Anterior cingulate cortex (tissue), 58 donors: Measurements from ENCODE around the gene GRK1.

Source experiments
- DNase-seq, 58 donors: peaks; one replicate each; lab custom pipeline; 2025; lab: John Stamatoyannopoulos, UW

Gene GRK1

DNA sequence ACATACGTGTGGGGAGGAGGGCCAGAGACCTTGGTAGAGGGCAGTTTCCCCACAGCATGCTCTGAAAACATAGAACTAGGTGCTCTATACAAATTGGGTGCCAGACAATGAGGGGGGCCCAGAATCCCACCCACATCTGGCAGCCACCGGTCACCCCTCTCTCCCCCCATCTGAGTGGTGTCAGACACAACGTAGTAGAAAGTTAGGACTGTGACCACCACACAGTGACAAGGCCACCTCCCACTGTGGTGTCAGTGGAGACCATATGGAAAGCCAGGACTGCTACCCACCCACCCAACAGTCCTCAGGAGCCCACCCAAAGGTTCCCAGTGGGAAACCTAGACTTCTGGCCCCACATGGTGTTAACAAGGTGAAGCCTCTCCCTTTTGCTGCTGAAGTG, 7.0 kb upstream of the GRK1 start:
- no peak for DNase-seq

DNA sequence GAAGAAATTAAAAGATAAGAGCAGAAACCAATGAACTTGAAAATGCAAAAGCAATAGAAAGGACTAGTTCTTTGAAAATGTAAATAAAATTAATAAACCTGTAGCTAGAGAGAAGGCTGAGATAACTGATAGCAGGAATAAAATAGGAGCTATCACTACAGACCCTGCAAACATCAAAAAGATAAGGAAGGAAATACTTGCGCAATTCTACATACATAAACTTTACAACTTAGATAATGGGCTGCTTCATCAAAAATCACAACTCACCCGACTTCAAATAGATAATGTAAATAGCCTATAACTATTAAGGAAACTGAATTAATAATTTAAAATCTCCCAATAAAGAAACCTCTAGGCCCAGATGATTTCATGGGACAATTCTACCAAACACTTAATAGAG, 5.5 kb upstream of the GRK1 start:
- no peak for DNase-seq

DNA sequence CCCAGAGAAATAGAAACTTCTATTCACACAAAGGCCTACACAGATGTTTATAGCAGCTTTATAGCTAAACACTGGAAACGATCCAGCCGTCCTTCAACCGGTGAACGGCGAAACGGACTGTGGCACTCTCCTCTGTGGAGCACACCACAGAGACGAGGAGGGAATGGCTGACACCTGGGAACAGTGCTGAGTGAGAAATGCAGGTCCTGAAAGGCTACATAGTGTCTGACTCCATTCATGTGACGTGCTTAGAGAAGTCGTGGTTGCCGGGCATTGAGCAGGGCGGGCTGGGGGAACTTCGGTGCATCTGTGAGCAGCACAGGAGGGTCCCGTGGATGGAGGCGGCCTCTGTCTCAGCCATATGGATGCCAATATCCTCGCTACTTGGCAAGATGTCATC, 3.1 kb upstream of the GRK1 start:
- no peak for DNase-seq

DNA sequence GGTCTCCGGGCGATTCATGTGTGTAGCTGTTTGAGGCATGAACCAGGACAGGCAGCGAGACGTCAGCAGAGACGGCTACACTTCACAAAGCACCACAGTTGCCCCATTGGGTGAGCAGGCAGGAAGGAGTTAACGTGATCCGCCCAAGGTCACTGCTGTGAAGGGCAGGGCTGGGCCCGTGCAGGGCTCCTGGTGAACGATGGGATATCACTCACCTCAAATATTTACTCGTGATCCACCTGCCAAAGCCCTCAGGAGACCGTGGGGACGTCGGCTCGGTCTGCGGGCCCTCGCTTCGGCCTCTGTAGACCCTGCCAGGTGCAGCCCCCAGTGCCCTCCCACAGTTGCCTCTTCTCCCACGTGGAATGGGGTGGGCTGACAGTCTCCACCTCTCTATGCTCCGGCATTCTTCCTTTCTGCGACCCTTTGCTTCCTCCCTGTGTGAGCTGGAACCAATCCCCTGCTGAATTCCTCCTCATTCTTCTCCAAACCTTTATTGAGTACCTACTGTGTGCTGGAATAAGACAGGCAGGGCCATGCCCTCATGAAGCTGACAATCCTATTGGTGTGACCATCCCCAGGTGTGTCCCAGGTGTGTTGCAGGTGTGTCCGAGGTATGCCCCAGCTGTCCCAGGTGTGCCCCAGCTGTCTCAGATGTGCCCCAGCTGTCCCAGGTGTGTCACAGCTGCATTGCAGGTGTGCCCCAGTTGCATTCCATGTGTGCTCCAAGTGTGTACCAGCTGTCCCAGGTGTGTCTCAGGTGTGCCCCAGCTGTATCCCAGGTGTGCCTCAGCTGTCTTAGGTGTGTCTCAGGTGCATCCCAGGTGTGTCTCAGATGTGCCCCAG, 2.0 kb upstream of the GRK1 start:
- no peak for DNase-seq

DNA sequence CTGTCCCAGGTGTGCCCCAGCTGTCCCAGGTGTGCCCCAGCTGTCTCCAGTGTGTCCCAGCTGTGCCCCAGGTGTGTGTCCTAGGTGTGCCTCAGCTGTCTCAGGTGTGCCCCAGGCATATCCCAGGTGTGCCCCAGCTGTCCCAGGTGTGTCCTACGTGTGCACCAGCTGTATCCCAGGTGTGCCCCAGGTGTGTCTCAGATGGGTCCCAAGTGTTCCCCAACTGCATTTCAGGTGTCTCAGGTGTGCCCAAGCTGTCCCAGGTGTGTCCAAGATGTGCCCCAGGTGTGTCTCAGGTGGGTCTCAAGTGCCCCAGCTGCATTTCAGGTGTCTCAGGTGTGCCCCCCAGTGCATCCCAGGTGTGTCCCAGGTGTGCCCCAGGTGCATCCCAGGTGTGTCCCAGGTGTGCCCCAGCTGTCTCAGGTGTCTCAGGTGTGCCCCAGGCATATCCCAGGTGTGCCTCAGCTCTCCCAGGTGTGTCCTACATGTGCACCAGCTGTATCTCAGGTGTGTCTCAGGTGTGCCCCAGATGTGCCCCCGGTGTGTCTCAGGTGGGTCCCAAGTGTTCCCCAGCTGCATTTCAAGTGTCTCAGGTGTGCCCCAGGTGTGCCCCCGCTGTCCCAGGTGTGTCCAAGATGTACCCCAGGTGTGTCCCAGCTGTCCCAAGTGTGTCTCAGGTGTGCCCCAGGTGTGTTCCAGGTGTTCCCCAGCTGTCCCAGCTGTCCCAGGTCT, 1.3 kb upstream of the GRK1 start:
- DNase-seq = no peak

DNA sequence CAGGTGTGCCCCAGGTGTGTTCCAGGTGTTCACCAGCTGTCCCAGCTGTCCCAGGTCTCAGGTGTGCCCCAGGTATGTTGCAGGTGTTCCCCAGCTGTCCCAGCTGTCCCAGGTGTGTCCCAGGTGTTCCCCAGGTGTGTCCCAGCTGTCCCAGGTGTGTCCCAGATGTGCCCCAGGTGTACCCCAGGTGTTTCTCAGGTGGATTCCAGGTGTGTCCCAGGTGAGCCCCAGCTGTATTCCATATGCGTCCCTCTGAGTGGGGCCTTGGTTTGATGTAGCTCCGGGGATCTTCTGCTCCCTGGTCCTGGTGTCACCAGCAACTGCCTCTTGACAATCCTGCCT, 719 bp upstream of the GRK1 start:
- no peak for DNase-seq

DNA sequence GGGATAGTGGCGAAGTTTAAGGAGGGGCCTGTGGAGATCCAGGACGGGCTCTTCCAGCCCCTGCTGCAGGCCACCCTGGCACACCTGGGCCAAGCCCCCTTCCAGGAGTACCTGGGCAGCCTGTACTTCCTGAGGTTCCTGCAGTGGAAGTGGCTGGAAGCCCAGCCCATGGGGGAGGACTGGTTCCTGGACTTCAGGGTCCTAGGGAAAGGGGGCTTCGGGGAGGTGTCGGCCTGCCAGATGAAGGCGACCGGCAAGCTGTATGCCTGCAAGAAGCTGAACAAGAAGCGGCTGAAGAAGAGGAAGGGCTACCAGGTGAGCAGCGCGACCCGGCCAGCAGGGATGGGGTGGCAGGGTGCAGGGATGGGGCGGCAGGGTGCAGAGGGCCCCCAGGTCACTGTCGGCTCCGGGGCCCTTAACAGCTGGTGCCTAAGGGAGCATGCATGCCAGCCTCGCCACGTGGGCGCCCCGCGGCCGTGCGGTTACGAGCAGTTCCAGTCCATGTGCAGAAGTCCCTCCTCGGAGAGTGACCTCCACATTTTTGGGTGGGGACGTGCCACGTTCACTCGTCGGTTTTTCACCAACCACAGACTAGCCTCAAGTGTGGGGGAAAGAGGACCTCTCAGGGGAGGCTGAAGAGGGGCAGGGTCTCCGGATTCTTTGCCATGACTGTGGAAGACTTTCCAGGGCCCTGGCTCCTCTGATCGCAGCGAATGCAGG, 912 bp downstream of the GRK1 start:
- no peak for DNase-seq

DNA sequence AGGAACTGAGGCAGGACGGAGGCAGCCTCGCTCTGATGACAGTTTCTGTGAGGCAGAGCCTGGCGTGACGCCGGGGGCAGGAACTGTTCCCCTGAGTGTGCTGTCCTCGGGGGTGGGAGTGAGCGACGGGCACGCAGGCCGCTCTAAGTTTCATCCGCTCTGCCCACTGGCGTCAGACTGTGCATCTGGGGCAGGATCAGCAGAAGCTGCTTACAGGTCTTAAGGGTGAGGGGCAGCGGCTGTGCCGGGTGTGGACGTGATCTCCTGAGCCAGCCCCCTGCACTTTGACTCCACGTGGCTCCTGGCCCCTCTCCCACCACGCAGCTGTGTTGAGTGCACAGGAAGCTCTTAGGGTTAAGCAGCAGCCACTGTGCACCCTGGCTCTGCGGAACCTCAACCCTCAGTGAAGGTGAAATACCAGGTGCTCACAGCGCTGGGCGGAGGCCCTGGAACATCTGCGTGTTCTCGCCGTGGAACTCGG, 1.5 kb downstream of the GRK1 start:
- DNase-seq = no peak

DNA sequence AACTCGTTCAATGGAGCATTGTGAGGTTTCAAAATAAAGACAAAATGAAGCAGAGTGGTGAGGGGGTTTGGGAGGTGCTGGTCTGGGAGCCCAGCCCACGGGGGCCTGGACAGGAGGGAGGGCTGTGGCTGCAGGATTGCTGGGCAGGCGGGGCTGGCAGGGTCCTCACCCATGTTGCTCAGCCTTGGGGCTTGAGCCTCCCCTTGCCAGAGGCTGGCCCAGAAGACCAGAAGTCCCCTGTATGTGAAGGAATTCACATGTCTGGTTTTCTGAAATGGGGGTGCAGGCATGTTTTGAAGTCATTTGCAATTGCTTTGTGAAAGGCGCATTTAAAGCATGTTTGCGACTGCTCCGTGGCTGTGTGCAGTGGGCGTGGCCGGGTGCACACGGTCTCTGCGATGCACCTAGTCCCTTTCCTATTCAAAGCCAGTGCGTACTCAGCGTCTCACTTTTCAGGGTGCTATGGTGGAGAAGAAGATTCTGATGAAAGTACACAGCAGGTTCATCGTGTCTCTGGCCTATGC, 2.3 kb downstream of the GRK1 start:
- DNase-seq = no peak

DNA sequence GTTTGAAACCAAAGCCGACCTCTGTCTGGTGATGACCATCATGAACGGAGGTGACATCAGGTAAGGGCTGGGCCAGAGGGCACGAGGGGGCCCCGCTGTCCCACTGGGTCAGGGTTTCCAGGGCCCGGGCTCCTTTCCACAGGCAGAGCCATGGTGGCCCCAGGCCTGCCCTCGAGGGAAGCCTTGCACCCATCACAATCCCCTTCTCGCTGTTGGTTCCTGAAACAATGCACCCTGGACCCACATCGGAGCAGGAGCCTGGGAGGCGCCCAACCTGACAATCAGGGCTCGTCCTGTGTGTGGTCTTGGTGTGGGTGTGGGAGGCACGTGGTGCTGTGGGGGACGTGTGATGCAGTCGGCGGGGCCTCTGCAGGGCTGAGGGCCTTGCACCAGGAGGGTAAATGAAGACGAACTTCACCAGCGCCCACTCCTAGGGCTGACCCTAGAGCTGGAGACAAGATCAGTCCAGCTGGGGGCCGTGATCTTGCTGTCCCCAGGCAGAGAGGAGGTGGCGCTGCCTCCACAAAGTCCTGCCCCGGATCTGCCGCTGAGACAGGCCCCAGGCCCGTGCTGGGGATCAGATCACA, 2.8 kb downstream of the GRK1 start:
- DNase-seq = no peak

DNA sequence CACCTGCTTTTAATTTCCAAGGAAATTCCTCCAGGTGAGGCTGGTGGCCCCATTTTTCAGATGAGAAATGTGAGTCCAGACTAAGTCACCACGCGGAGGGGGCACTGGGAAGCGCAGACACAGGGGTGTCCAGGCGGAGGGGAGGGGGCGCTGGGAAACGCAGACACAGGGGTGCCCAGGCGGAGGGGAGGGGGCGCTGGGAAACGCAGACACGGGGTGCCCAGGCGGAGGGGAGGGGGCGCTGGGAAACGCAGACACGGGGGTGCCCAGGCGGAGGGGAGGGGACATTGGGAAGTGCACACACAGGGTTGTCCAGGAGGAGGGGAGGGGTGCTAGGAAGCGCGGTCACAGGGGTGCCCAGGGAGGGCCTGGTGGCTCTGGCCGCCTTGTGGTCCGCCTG, 3.5 kb downstream of the GRK1 start:
- DNase-seq = no peak

DNA sequence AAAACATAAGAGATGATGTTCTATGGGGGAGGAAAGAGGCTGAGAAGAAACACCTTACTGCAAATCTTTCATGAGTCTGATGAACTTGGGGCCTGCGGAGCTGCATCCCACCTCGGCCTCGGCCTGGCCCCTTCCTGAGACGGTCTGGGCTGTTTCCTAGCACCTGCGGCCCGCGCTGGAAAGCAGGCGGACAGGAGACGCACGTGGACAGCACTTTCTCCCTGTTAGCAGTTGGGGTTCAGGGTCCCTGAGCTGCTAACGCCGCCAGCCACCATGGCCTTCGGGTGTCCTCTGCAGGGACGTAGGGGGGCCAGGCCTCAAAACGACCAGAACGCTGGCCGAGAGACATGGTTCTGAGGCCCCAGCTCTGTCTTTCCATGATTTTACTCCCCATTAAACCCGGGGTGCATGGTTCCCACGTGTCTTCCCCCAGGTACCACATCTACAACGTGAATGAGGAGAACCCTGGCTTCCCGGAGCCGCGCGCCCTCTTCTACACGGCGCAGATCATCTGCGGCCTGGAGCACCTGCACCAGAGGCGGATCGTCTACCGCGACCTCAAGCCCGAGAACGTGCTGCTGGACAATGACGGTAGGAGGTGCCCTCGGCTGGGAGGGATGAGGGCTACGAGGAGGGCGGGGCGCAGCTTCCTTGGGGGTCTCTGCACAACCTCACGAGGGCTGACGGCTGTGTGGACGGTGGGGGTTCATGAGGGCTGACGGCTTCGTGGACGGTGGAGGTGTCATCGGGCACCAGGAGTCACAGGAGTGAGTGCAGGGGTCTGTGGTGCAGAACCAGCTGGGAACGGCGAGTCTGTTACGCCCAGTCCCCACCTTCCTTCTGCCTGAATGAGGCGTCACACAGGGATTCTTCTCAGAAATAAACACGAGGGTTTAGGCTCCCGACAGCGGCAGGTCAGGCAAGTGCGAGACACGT, 4.3 kb downstream of the GRK1 start:
- no peak for DNase-seq

DNA sequence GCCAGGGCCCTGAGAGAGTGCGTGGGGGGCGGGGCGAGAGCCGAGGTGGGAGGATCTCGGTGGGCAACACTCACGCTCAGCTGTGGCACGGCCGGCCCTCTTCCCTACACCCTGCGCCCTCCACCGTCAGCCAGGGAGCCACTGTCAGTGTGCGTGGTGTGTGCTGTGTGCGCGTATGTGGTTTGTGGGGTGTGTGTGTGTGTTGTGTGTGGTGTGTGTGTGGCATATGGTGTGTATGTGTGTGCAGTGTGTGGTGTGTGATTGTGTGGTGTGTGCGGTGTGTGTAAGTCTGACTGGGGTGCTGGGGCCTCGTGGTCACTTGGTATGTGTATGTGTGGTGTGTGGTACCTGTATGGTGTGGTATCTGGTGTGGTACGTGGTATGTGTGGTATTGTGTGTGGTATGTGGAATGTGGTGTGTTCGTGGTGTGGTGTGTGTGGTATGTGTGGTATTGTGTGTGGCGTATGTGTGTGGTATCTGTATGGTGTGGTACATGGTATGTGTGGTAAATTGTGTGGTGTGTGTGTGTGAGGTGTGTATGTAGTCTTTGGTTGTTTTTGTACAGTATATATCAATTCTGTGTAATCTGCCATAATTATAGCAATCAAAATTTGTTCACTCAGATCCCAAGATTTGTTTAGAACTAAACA, 5.1 kb downstream of the GRK1 start:
- no peak for DNase-seq

DNA sequence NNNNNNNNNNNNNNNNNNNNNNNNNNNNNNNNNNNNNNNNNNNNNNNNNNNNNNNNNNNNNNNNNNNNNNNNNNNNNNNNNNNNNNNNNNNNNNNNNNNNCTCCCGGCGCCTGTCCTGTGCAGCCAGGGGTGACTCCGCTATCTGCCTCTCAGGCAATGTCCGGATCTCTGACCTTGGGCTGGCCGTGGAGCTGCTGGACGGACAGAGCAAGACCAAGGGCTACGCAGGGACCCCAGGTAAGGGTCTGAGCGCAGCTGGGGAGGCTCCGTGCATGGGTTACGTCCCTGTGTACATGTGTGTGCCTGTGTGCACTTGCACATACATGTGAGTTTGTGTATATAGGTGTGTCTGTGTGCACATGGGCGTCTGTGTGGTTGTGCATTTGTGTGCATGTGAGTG, 55.9 kb downstream of the GRK1 start:
- DNase-seq = no peak

DNA sequence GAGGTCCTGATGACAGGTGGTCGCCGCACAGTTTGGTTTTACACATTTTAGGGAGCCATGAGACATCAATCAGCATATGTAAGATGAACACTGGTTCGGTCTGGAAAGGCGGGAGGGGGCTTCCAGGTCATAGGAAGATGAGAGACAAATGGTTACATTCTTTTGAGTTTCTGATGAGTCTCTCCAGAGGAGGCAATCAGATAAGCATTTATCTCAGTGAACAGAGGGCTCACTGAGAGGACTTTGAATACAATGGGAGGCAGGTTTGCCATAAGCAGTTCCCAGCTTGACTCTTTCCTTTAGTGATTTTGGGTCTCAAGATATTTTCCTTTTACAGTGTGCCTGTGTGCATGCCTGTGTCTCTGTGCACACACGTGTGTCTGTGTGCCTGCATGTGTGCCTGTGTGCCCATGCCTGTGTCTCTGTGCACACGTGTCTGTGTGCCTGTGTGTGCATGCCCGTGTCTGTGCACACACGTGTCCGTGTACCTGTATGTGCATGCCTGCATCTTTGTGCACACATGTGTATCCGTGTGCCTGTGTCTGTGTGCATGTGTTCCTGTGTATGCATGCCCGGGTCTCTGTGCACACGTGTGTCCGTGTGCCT, 56.5 kb downstream of the GRK1 start:
- DNase-seq = no peak

DNA sequence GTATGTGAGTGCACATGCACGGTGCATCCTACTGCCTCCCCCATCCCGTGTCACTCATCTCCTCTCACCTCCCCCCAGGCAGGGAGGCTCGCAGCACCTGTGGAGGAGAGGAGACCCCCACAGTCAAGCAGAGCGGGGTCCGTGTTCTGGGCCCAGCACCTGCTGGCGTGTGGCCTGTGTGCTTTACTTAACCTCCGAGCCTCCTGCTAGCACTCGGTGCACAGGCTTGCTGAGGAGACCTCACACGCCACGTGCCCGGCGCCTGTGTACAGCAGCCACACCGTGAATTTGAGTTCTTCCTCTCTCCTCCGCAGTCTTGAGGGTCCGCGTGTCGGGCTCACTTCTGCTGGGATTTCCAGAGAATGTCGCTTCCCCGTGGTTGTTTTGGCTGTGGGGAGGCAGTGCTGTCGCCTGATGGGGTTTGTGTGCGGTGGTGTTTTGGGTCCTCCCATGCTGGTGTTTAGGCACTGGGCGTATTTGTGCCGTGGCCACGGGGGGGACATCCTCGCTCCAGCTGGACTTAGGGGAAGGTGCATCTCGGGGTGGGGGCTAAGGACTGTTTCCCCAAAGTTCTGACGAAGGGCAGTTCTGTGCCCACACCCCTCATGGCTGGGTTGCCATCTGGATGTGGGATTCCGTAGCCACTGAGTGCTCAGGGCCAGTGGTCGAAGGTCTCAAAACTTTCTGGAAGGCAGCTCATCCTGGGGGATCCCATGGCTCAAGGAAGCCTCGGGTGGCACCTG, 57.2 kb downstream of the GRK1 start:
- no peak for DNase-seq

DNA sequence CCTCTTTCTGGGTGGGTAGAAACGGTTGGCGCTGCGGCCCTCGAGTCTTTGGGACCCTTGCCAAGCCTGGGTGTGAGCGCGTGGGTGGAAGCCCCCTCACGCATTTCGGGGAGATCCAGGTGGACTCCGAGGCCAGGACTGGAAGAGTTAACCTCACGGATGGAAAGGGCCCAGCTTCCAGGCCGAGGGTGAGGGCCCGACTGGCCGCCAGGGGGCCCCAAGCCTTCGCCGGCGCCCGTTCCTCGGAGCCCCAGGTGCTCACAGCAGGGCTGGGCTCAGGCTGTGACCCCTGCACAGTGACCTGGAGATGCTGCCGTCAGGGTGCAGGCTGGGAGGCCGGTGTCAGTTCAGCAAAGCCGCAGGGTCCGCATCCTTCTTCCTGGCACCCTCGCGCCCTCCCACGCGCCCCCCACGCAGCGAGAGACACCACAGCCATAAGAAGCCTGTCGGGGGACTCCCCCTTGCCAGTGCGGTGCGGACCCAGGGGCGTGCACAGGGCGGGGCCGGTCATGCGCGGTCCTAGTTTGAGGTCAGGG, 57.8 kb downstream of the GRK1 start:
- DNase-seq = peak in 57 of 58 donors; percentile 17 to 91 (median 78)
